GM06990 (cell line): Measurements from ENCODE around the gene CACNG3.

ENCODE experiments used
- DNase-seq: peaks from one replicate; pipeline ENCODE4 v3.0.0-alpha.2; 2011; ENCODE audit not compliant: insufficient read length; ENCODE audit errors: extremely low read depth
- H3K27me3 ChIP-seq: replicated peaks from 2 replicates; pipeline ENCODE4 v1.6.0; 2011; ENCODE audit warnings: low read length; ENCODE audit not compliant: control insufficient read depth, insufficient read depth
- H3K36me3 ChIP-seq: 2 replicates; pipeline ENCODE4 v1.5.1; 2011; ENCODE audit warnings: low read length; ENCODE audit not compliant: control insufficient read depth, insufficient read depth
- H3K4me3 ChIP-seq: replicated peaks from 2 replicates; pipeline ENCODE4 v1.5.1; 2011; ENCODE audit warnings: low read depth, mild to moderate bottlenecking, control low read depth, low read length
- TF ChIP-seq, protein P1 (sequence below): IDR thresholded peaks from 2 replicates; pipeline ENCODE4 v1.5.1; 2011; ENCODE audit warnings: low read length, control low read depth, mild to moderate bottlenecking, inconsistent platforms; ENCODE audit not compliant: insufficient read depth, poor library complexity, severe bottlenecking

Gene CACNG3

DNA sequence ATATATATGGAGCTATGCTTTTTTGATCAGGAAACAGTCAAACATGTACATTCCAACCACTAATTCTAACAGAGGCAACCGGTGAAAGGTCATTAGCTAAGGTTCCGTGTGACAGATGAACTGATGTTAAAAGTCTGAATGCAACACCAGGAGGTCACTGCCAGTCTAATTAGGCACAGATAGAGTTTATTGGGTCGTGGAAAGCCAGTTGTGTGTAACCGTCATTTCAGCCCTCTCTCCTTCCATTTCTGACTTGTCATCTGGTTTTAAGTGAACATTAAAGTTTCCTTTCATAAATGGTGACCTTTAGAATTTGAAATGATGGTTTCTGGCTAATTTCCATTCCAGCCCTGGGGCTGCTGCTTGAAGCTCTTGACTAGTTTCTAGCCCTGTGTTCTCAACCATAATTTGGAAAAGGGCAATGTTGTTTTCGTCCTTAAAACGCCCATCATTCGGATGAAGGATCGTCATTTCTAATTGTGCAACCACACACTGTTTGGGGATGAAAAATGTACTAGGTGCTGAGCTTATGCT is 23.9 kb downstream of the CACNG3 start:
- no peak overlapping the region for H3K4me3 ChIP-seq
- no peaks in the 10 kb centered on the region for H3K36me3 ChIP-seq
- H3K27me3 ChIP-seq = no peaks in the 10 kb centered on the region; the same call in 1 of the 2 replicates
- no peak for DNase-seq
- TF ChIP-seq, protein P1, sequence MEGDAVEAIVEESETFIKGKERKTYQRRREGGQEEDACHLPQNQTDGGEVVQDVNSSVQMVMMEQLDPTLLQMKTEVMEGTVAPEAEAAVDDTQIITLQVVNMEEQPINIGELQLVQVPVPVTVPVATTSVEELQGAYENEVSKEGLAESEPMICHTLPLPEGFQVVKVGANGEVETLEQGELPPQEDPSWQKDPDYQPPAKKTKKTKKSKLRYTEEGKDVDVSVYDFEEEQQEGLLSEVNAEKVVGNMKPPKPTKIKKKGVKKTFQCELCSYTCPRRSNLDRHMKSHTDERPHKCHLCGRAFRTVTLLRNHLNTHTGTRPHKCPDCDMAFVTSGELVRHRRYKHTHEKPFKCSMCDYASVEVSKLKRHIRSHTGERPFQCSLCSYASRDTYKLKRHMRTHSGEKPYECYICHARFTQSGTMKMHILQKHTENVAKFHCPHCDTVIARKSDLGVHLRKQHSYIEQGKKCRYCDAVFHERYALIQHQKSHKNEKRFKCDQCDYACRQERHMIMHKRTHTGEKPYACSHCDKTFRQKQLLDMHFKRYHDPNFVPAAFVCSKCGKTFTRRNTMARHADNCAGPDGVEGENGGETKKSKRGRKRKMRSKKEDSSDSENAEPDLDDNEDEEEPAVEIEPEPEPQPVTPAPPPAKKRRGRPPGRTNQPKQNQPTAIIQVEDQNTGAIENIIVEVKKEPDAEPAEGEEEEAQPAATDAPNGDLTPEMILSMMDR = no peak

DNA sequence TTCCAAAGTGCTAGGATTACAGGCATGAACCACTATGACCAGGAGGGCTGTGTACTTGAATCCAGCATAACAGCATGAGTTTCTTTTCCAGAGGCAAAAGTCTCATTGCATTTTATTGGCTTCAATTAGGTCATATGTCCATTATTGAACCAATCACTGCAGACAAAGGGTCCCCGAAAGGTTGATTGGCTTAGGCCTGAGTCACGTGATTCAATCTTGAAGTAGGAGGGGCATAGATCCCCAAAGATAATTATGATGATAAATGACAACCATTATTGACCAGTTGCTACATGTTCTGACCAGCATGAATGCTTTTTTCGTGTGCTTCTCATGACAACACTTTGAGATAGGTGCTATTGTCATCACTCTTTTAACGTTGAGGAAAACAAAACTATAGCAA is 25.3 kb downstream of the CACNG3 start:
- TF ChIP-seq, protein P1 = no peak
- DNase-seq = no peak
- H3K27me3 ChIP-seq = no peaks in the 10 kb centered on the region; the same call in 1 of the 2 replicates

GRCh38 chr16:24282141-24282540 is 26.0 kb downstream of the CACNG3 start:
- Histone ChIP-seq H3K27me3 (no peaks in the 10 kb centered on the region), H3K4me3 (no peak overlapping the region), H3K36me3 (no peaks in the 10 kb centered on the region)
- no peak for DNase-seq
- TF ChIP-seq, protein P1 = no peak

More for the DNA sequence above, 25.3 kb downstream of the CACNG3 start:
- no peak overlapping the region for H3K4me3 ChIP-seq
- no peaks in the 10 kb centered on the region for H3K36me3 ChIP-seq

DNA sequence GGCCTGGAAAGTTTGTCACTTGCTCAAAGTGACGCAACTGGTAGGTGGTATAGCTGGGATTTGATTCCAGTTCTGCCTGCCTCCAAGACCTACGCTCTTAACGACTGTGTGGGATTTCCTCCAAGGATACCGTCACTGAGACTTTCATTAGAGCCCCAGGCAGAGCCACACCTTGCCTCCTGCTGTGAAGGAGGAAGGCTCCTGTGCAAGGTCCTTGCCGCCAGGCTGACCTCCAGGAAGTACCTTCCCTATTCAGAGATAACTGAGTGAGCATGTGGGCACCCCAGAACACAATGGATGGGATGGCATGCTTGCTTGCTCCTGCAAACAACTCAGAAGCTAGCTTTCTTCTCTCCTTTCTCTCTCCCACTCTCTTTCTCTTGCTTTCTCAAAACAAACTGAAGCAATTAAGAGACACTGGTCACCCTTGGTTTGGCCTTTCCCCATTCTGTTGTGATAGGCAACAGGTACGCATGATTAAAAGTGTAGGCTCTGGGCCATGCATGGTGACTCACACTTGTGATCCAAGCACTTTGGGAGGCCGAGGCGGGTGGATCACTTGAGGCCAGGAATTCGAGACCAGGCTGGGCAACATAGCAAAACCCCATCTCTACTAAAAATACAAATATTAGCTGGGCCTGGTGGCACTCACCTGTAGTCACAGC is 30.7 kb downstream of the CACNG3 start:
- no peaks in the 10 kb centered on the region for H3K36me3 ChIP-seq
- DNase-seq = no peak
- H3K4me3 ChIP-seq = no peak overlapping the region
- TF ChIP-seq, protein P1 = no peak
- no peaks in the 10 kb centered on the region; the same call in 1 of the 2 replicates for H3K27me3 ChIP-seq

- TF ChIP-seq, protein P1 = no peak
These were observed 32.4 kb downstream of the CACNG3 start for GRCh38 chr16:24288516-24288915.

More at GRCh38 chr16:24288516-24288915, 32.4 kb downstream of the CACNG3 start:
- Histone ChIP-seq H3K27me3 (peaks cover 2% of the 10 kb centered on the region), H3K36me3 (no peaks in the 10 kb centered on the region), H3K4me3 (no peak overlapping the region)
- DNase-seq = no peak
